Smooth muscle cell (in vitro differentiated cells): Measurements from ENCODE around the gene CXorf58. TPM values are rescaled to one million over a fixed set of nuclear protein-coding genes. Genes with fewer than 3 reads are reported as not detected.

Source experiments
- DNase-seq: peaks from one replicate; lab custom pipeline; 2025; ENCODE audit not compliant: unreplicated experiment; lab: John Stamatoyannopoulos, UW
- H2AFZ ChIP-seq: fragments of 200-600 bp; sonication (generic); 2 replicates; pipeline ENCODE4 v1.6.0; 2016; ENCODE audit warnings: antibody characterized with exemption, low read depth, mild to moderate bottlenecking
- H3F3A ChIP-seq: fragments of 200-600 bp; sonication (generic); 2 replicates; pipeline ENCODE4 v1.6.0; 2017; ENCODE audit warnings: antibody characterized with exemption, low read depth
- H3K27ac ChIP-seq: fragments of 200-600 bp; sonication (generic); 2 replicates; pipeline ENCODE4 v1.5.1; 2016; ENCODE audit warnings: low read depth, mild to moderate bottlenecking
- H3K27me3 ChIP-seq: fragments of 200-600 bp; sonication (generic); 2 replicates; pipeline ENCODE4 v1.6.1; 2016; ENCODE audit warnings: low read depth, mild to moderate bottlenecking
- H3K36me3 ChIP-seq: fragments of 200-600 bp; sonication (generic); 2 replicates; pipeline ENCODE4 v1.5.1; 2016; ENCODE audit warnings: low read depth
- H3K4me1 ChIP-seq: fragments of 200-600 bp; sonication (generic); 2 replicates; pipeline ENCODE4 v1.5.1; 2016; ENCODE audit warnings: low read depth
- H3K4me2 ChIP-seq: fragments of 200-600 bp; sonication (generic); 2 replicates; pipeline ENCODE4 v1.6.0; 2016; ENCODE audit warnings: mild to moderate bottlenecking
- H3K4me3 ChIP-seq: fragments of 200-600 bp; sonication (generic); 2 replicates; pipeline ENCODE4 v1.5.1; 2016; ENCODE audit warnings: mild to moderate bottlenecking
- H3K79me2 ChIP-seq: fragments of 200-600 bp; sonication (generic); 2 replicates; pipeline ENCODE4 v1.6.0; 2016; ENCODE audit warnings: low read depth, mild to moderate bottlenecking
- H3K9ac ChIP-seq: fragments of 200-600 bp; sonication (generic); 2 replicates; pipeline ENCODE4 v1.6.0; 2016; ENCODE audit warnings: low read depth
- H3K9me3 ChIP-seq: fragments of 200-600 bp; sonication (generic); replicated peaks from 2 replicates; pipeline ENCODE4 v1.5.1; 2016; ENCODE audit warnings: low read depth
- H4K20me1 ChIP-seq: fragments of 200-600 bp; sonication (generic); 2 replicates; pipeline ENCODE4 v1.6.0; 2016; ENCODE audit warnings: low read depth
- WGBS: methylation state at CpG from one replicate; pipeline ENCODE4 v1.1.7; 2016; ENCODE audit warnings: low lambda C conversion rate; 5-methylcytosine and 5-hydroxymethylcytosine counted together
- polyA plus RNA-seq: library from polyadenylated mRNA; unstranded; fragments of >200 nt; fragmentation: Nextera tagmentation; extraction: Ambion mirVana; gene quantifications from 2 replicates; pipeline ENCODE4 v1.2.1, GENCODE V29; 2016
- total RNA-seq: library from RNA; depleted of rRNA; stranded (reverse); fragments of >200 nt; gene quantifications from 2 replicates; pipeline ENCODE4 v1.2.3, GENCODE V29; 2014
- TF ChIP-seq, protein P1 (sequence below): fragments of 200-600 bp; sonication (generic); IDR thresholded peaks from 2 replicates; pipeline ENCODE4 v1.5.1; 2017; ENCODE audit warnings: borderline replicate concordance, mild to moderate bottlenecking, antibody characterized with exemption; ENCODE audit not compliant: insufficient read depth, poor library complexity, severe bottlenecking

Gene CXorf58
- total and polyA plus RNA-seq, 2 experiments from 2014 or later: not detected

DNA sequence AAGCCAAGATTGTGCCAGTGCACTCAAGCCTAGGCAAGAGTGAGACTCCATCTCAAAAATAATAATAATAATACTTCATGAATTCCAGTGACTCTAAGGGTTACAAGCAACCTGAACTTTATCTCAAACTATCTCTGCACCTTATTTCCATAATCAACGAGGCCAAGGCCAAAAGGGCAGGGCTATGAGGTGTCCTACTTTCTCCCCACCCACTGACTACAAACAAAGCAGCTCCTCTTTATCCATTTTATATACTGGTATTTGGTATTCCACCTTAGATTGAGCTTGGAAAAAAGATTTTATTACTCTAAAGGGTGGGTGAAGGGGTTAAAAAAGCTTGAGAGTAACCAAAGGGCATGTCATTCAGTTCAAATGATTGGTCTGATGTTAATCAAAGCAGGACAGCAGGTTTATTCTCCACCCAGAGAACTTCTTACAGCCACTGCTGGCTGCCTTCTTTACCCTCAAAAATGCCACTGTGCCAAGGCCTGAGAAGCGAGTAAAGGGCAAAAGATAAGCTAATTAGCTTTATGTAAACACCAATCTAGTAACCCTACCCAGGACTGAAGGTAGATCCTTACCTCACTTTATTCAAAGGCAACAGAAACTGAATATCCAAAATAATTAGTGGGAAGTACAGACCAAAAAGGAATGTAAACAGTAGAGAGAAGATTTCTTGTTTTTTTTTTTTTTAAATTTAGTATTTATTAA, 28.3 kb upstream of the CXorf58 start:
- H3K27me3 ChIP-seq: no peaks in the 10 kb centered on the region
- TF ChIP-seq, protein P1, sequence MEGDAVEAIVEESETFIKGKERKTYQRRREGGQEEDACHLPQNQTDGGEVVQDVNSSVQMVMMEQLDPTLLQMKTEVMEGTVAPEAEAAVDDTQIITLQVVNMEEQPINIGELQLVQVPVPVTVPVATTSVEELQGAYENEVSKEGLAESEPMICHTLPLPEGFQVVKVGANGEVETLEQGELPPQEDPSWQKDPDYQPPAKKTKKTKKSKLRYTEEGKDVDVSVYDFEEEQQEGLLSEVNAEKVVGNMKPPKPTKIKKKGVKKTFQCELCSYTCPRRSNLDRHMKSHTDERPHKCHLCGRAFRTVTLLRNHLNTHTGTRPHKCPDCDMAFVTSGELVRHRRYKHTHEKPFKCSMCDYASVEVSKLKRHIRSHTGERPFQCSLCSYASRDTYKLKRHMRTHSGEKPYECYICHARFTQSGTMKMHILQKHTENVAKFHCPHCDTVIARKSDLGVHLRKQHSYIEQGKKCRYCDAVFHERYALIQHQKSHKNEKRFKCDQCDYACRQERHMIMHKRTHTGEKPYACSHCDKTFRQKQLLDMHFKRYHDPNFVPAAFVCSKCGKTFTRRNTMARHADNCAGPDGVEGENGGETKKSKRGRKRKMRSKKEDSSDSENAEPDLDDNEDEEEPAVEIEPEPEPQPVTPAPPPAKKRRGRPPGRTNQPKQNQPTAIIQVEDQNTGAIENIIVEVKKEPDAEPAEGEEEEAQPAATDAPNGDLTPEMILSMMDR: no peak
- 84% methylated on average over 2 of the region's 2 CpGs for WGBS

DNA sequence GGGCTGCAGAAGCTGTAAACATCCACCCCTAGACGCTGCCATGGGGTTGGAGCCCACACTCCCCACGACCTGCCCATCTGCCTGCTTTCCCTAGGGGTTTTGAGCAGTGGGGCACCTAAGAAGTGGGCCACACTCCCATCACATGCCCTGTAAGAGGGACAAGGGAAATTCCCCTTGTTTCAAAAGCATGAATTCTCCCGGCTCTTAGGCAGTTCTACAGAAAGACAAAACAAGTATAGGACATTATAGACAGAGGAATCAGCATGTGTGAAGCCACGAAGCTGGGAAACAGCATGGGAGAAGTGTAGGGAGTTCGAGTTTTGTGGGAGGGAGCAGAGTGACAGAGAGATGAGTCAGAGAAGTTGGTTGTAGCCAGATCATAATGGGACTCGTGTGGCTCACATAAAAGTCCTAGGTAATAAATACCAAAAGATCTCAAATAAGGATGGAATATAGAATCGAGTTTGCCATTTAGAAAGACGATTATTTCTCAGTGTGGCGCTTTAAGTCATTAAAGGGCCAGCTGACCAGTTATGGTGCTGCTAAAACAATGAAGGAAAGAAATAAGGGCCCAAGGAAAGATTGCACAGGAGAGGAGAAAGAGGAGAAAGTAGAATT, 24.0 kb upstream of the CXorf58 start:
- H3K9me3 ChIP-seq: no peaks in the 10 kb centered on the region
- TF ChIP-seq, protein P1: no peak
- H3K4me1 ChIP-seq: peaks cover 5% of the 10 kb centered on the region
- H3F3A ChIP-seq: peaks cover 9% of the 10 kb centered on the region
- H3K36me3 ChIP-seq: no peaks in the 10 kb centered on the region
- peak overlapping the region; percentile 69 for H3K9ac ChIP-seq
- H3K27me3 ChIP-seq: no peaks in the 10 kb centered on the region
- peaks cover 13% of the 10 kb centered on the region for H3K79me2 ChIP-seq
- WGBS: 14% methylated on average over 9 of the region's 9 CpGs
- no peaks in the 10 kb centered on the region for H4K20me1 ChIP-seq
- peak overlapping the region; percentile 9 for H3K4me3 ChIP-seq
- H3K4me2 ChIP-seq: peak overlapping the region; percentile 79
- peak; percentile 15 for DNase-seq
- H3K27ac ChIP-seq: peak overlapping the region; percentile 94
- peak overlapping the region; percentile 20 for H2AFZ ChIP-seq

More for the DNA sequence above, 28.3 kb upstream of the CXorf58 start:
- H3K4me3 ChIP-seq: no peak overlapping the region
- no peak overlapping the region for H3K9ac ChIP-seq
- no peak overlapping the region for H3K27ac ChIP-seq
- H4K20me1 ChIP-seq: no peaks in the 10 kb centered on the region
- H3K36me3 ChIP-seq: no peaks in the 10 kb centered on the region
- H3K4me1 ChIP-seq: peaks cover 10% of the 10 kb centered on the region
- no peak for DNase-seq
- peaks cover 9% of the 10 kb centered on the region for H3F3A ChIP-seq
- H3K79me2 ChIP-seq: peaks cover 6% of the 10 kb centered on the region
- no peak overlapping the region for H3K4me2 ChIP-seq
- H3K9me3 ChIP-seq: no peaks in the 10 kb centered on the region
- H2AFZ ChIP-seq: no peak overlapping the region

DNA sequence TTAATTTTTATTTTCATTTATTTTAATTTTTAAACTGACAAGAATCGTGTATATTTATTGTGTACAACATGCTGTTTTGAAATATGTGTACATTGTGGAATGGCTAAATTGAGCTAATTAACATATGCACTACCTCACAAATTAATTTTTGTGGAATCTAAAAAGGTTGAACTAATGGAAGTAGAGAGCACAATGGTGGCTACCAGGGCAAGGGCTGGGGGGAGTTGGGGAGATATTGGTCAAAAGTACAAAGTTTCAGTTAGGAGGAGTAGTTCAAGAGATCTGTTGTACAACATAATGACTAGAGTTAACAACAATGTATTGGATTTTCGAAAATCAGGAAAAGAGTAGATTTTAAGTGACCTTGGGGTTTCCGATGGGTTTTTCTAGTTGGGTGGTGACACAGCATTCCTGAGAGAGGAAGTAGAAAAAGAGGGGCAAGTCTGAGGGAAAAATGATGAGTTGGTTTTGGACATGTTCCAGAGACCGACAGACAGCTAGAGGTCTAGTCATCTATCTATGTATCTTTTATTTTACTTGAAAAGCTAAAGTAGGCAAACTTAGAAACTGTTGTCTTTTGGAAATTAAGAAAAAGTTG, 23.3 kb upstream of the CXorf58 start:
- H3K9ac ChIP-seq: peak overlapping the region; percentile 40

More for the DNA sequence above, 23.3 kb upstream of the CXorf58 start:
- Histone ChIP-seq H3K4me2 (peak overlapping the region; percentile 79), H3K27ac (peak overlapping the region; percentile 94), H3K9me3 (no peaks in the 10 kb centered on the region), H3K4me3 (no peak overlapping the region), H3K27me3 (no peaks in the 10 kb centered on the region), H3K79me2 (peaks cover 11% of the 10 kb centered on the region), H2AFZ (no peak overlapping the region), H3K4me1 (peaks cover 10% of the 10 kb centered on the region), H4K20me1 (no peaks in the 10 kb centered on the region), H3F3A (peaks cover 14% of the 10 kb centered on the region), H3K36me3 (no peaks in the 10 kb centered on the region)
- TF ChIP-seq, protein P1: no peak
- 58% methylated on average over 4 of the region's 4 CpGs for WGBS
- no peak for DNase-seq
